Urothelium cell line (cell line): ENCODE measurements around the gene AAGAB.
A peak's percentile ranks its signal among the peaks of the same experiment; 100 is the strongest.

Source experiments
- DNase-seq: peaks from one replicate; pipeline ENCODE4 v3.0.0; 2011; ENCODE audit warnings: low spot score, mixed read lengths
- FAIRE-seq: peaks from 2 replicates; lab custom pipeline; 2011; peaks lifted over from hg19 to GRCh38; lab: Jason Lieb, UNC

Gene AAGAB

GRCh38 chr15:67174864-67175573 lies 79.4 kb downstream of the AAGAB start:
- DNase-seq: peak; percentile 86
- peak; percentile 93 for FAIRE-seq

GRCh38 chr15:67174446-67174845 lies 80.0 kb downstream of the AAGAB start:
- DNase-seq (no peak), FAIRE-seq (no peak)

GRCh38 chr15:67173786-67174185 lies 80.7 kb downstream of the AAGAB start:
- no peak for FAIRE-seq

GRCh38 chr15:67173005-67173404 lies 81.5 kb downstream of the AAGAB start:
- DNase-seq: no peak
- peak; percentile 30 for FAIRE-seq

More at GRCh38 chr15:67173786-67174185, 80.7 kb downstream of the AAGAB start:
- no peak for DNase-seq

GRCh38 chr15:67172172-67172571 lies 82.3 kb downstream of the AAGAB start:
- DNase-seq: no peak
- FAIRE-seq: no peak

DNA sequence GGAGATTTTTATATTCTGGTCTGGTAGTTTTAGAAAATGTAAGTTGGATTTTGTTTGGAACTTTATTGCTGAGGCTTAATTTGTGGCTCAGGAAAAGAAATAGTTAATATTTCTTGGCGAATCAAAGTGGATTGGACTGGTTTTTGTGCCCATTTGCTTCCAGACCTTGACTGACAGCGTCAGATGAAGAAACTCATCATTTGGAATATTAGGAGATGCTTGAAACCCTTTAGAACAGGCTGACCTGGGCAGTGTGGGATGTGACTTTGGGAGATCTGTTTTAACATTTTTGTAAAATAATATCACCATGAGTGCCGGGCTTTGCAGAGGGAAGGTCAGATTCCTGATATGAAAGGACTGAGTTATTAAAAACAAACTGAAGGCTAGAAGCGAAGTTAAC lies 83.0 kb downstream of the AAGAB start:
- DNase-seq: no peak
- FAIRE-seq: no peak

DNA sequence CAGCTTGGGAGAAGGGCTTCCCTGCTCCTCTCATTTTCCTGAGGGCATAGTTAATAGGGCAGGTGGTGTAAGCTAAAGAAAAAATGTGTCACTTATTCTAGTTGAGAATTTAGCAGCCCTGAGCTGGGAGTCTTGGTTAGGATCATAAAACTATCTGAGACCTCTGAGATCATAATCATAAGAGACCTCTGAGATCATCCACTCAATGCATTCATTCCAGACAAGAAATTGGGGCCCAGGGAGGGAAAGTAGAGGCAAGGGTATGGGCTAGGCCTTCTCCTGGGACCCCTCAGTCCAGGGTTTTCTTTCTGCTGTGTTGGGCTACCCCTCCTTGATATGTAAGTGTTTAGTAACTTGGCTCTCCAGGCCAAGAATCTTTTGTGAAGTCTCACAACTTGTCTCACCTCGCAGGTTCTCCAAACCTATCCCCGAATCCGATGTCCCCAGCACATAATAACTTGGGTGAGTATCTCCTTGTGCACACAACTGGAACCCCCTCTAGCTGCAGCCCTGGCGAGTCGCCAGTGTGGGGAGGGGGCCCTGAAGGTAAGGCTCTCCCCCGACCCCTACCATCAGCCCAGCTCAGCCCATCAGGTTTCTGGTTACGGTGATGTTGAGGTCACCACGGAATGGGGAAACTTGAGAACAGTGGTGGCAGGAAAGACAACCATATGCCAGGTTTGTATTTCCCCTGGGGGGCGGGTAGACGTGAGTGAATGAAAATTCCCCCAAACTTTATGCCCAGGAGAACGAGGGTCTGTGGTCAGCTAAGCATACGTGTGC lies 84.1 kb downstream of the AAGAB start:
- DNase-seq (no peak), FAIRE-seq (peak; percentile 59)

- FAIRE-seq (no peak), DNase-seq (no peak)
Measured at GRCh38 chr15:67168694-67169093, 85.8 kb downstream of the AAGAB start.

- FAIRE-seq: no peak
- DNase-seq: no peak
Measured at GRCh38 chr15:67167091-67167490, 87.4 kb downstream of the AAGAB start.

GRCh38 chr15:67166280-67167009 lies 88.0 kb downstream of the AAGAB start:
- no peak for DNase-seq
- FAIRE-seq: no peak

DNA sequence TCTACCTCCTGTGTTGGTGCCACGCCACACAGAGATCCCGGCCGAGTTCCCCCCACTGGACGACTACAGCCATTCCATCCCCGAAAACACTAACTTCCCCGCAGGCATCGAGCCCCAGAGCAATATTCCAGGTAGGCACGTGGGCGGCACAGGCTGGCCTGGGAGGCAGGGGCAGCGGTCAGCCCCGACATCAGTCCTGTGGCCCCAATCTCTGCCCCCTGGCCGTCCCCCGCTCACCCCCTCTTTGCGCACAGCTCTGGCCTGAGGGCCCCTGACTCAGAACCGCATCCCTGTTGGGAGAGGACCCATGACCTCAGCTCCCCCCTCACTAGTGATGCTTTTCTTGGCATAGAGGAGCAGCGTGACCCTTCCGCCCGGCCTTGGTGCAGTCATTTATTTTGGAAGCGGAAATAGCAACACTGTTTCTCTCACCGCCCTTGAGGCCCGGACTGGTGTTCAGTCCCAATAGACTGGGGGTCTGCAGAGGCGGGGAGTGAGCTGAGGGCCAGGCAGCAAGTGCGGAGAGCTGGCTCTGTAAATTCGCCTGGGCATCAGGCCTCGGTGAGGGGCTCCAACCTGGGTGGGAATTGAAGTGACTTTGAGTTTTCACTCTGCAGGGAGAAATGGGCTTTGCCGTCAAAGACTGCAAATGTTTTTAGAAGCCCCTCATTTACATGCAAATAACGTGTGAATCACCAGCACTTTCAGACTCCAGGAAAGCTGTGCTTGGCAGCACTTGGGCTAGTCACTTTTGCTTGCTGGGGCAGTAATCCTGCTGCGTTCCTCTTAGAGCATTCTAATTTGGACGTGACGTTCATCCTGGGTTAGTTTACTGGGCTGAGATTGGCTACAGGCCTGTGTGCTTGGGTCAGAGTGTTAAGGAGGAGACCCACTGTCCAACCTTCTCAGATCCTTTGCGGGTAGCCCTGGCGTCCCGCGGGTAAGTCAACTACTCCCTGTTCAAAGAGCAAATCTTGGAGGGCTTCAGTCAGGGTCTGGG lies 88.9 kb downstream of the AAGAB start:
- FAIRE-seq: no peak
- DNase-seq: no peak

DNA sequence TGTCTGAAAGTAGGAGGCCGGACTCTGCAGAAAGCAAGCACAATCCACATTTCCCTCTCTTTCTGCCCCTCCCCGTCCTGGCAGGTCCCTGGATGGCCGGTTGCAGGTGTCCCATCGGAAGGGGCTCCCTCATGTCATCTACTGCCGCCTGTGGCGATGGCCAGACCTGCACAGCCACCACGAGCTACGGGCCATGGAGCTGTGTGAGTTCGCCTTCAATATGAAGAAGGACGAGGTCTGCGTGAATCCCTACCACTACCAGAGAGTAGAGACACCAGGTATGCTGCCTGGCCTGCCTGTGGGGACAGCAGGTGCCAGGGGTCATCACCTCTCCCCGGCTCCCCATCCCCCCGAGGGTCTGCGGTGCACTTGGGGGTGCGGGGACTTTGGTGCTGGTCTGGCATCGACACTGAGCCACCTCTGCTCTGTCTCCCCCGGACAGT lies 89.6 kb downstream of the AAGAB start:
- no peak for FAIRE-seq

DNA sequence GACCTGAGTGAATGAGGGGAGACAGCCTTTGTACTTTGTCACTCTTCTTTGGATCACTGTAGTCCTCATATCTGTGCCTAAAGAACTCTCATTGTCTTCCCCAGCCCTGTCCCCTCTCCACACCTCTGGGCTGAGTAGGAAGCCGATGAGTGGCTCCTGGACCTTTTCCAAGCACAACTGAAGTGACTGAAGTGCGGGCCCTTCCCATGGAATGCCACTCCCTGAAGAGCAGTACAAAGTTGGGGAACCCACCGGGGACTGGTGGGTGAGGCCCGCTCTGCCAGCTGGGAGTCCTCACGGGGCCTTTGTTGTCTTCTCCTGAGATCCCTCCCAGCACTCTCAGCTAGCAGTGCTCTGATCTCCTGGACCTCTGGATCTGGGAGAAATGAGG lies 90.1 kb downstream of the AAGAB start:
- FAIRE-seq (no peak), DNase-seq (no peak)

More for the DNA sequence above, 89.6 kb downstream of the AAGAB start:
- DNase-seq: no peak

GRCh38 chr15:67163180-67163579 lies 91.3 kb downstream of the AAGAB start:
- DNase-seq (no peak), FAIRE-seq (no peak)

DNA sequence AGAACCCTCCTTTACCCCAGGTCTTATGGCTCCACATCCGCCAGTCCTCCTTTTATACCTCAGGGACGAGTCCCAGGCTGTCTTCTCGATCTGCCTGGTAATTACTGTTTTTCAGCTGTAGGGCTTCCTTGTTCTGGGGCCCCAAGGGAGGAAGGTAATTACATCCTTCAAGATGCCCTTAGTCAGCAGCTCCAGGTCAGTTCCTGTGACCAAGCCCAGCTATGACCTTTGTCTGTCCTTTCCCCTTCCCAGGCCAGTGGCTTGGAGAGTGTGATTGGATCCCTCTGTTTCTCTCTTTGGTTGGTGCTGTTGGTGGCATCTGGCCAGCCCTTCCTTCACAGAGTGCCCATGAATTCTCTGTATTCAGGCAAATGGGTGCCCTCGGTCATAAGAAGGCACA lies 92.6 kb downstream of the AAGAB start:
- FAIRE-seq: no peak
- no peak for DNase-seq

DNA sequence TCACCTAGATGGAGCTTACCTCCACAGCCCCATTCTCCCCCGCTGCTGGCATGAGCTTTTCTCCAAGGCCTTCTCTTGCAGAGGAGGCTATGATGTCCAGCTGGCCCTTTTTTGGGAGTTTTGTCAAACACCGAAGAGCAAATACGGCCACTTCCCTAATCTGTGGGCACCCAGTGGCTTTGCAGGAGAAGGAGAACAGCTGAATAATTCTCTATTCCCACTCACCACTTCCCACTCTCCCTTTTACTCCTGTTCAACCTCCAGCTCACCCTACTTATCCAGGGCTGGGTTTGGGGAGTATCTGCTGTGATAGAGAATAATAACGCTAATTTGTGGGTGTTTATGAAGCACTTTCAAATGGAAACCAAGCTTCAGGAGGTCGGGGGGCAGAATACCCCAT lies 93.0 kb downstream of the AAGAB start:
- DNase-seq (no peak), FAIRE-seq (no peak)

- FAIRE-seq (no peak), DNase-seq (no peak)
Measured at GRCh38 chr15:67158367-67158766, 96.1 kb downstream of the AAGAB start.

DNA sequence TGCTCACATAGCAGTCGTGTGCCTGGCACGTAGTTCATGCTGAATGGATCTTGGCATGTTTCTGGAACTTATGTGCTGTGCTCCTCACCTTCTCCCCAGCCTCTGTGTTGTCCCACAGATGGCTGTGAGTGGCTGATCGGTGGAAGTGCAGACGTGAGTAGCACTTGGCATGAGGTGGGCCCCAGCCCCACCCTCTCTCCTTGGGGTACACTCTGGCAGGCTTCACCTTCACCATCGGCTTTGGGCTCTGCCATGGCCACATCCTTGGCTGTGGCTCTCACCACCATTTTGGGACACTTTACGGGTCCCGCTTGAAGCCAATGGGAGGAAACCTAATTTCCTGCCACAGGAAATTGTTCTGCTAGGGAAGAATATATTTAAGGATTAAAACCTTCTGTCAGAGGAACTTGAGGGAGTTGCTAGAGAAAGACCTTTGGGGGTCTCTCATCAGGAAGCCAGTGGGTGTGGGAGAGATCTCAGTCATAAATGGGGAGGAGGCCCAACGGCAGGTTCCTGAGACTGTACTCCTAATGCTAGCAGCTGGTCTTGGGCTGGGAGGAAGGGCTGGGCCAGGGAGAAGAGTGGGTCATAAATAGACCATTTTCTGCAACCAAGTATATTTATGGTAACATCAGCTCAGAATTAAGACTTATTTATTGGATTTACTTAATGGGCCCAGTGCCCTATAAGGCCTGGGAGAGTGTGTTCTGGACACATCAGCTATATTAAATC lies 96.8 kb downstream of the AAGAB start:
- DNase-seq (no peak), FAIRE-seq (no peak)

- FAIRE-seq (no peak), DNase-seq (no peak)
Measured at GRCh38 chr15:67156834-67157233, 97.6 kb downstream of the AAGAB start.

DNA sequence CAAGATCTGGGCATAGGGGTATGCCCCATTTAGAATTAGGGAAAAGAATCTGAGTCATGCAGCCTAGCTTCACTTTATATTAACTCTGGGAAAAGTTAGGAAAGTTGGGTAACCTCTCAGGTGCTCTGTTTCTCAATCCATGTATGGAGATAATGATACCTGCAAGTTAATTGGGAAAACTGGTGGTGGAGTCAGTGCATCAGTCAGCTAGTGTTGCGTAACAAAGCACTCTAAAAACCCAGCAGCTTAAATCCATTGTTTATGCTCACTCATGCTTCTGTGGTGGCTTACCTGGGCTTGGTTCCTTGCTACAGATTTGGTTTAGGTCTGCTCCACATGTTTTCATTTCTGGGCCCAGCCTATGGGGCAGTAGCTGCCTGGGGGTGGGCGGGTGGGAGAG lies 98.0 kb downstream of the AAGAB start:
- DNase-seq (no peak), FAIRE-seq (no peak)
